Uterus (tissue), 2 donors: Measurements from ENCODE around the gene CCNL1.

ENCODE experiments used
- POLR2A ChIP-seq, 2 donors: fragments of 450-650 bp; IDR thresholded peaks; one replicate each; pipeline ENCODE4 v1.6.1; 2016; ENCODE audit warnings: antibody characterized with exemption in 2 of 2, mild to moderate bottlenecking in 1 of 2, moderate library complexity in 1 of 2
- TF ChIP-seq, protein P1 (sequence below), 4 experiments: fragments of 200-600 bp in 2 of 4; fragments of 450-650 bp in 2 of 4; sonication (generic) in 2 of 4; IDR thresholded peaks; one replicate each; pipeline ENCODE4 v1.5.1; 2016 to 2019; ENCODE audit warnings: antibody characterized with exemption in 4 of 4, mild to moderate bottlenecking in 2 of 4, moderate library complexity in 1 of 4

- TF ChIP-seq, protein P1, sequence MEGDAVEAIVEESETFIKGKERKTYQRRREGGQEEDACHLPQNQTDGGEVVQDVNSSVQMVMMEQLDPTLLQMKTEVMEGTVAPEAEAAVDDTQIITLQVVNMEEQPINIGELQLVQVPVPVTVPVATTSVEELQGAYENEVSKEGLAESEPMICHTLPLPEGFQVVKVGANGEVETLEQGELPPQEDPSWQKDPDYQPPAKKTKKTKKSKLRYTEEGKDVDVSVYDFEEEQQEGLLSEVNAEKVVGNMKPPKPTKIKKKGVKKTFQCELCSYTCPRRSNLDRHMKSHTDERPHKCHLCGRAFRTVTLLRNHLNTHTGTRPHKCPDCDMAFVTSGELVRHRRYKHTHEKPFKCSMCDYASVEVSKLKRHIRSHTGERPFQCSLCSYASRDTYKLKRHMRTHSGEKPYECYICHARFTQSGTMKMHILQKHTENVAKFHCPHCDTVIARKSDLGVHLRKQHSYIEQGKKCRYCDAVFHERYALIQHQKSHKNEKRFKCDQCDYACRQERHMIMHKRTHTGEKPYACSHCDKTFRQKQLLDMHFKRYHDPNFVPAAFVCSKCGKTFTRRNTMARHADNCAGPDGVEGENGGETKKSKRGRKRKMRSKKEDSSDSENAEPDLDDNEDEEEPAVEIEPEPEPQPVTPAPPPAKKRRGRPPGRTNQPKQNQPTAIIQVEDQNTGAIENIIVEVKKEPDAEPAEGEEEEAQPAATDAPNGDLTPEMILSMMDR (IDR thresholded peaks at IDR 0.05): peak in 2 of 4 experiments; percentile 7 to 22
- no peak for TF ChIP-seq POLR2A (IDR thresholded peaks at IDR 0.05)
Measured at GRCh38 chr3:157159037-157159761, 748 bp downstream of the CCNL1 start.
